Gastrocnemius medialis (tissue), 4 donors: ENCODE data around the gene SPTBN5.

Experiments
- POLR2A ChIP-seq, 2 donors: fragments of 450-650 bp; IDR thresholded peaks; one replicate each; pipeline ENCODE4 v1.6.1; 2017; ENCODE audit warnings: antibody characterized with exemption in 2 of 2, mild to moderate bottlenecking in 2 of 2, moderate library complexity in 2 of 2
- TF ChIP-seq, protein P1 (sequence below), 5 experiments: fragments of 450-650 bp in 3 of 5; fragments of 200-600 bp in 2 of 5; sonication (generic) in 2 of 5; IDR thresholded peaks in 4 of 5; conservative IDR thresholded peaks in 1 of 5; 1 replicate in 4 of 5; 2 replicates in 1 of 5; pipeline ENCODE4 v1.5.1; 2016 to 2019; ENCODE audit warnings: antibody characterized with exemption in 5 of 5, mild to moderate bottlenecking in 3 of 5, moderate library complexity in 3 of 5

- TF ChIP-seq, protein P1, sequence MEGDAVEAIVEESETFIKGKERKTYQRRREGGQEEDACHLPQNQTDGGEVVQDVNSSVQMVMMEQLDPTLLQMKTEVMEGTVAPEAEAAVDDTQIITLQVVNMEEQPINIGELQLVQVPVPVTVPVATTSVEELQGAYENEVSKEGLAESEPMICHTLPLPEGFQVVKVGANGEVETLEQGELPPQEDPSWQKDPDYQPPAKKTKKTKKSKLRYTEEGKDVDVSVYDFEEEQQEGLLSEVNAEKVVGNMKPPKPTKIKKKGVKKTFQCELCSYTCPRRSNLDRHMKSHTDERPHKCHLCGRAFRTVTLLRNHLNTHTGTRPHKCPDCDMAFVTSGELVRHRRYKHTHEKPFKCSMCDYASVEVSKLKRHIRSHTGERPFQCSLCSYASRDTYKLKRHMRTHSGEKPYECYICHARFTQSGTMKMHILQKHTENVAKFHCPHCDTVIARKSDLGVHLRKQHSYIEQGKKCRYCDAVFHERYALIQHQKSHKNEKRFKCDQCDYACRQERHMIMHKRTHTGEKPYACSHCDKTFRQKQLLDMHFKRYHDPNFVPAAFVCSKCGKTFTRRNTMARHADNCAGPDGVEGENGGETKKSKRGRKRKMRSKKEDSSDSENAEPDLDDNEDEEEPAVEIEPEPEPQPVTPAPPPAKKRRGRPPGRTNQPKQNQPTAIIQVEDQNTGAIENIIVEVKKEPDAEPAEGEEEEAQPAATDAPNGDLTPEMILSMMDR (IDR thresholded peaks at IDR 0.05 in 4 of 5, conservative IDR thresholded peaks at IDR 0.05 in 1 of 5) = no peak
- TF ChIP-seq POLR2A (IDR thresholded peaks at IDR 0.05) = no peak
Observed at GRCh38 chr15:41828807-41829141, 65.1 kb downstream of the SPTBN5 start.
